ENCODE measurements around the gene CCNQ. TPM values are rescaled to one million over a fixed set of nuclear protein-coding genes. Genes with fewer than 3 reads are reported as not detected.

Gene CCNQ
- total and polyA plus RNA-seq, 10 of the 15 experiments (the other 5 are each of a cell fraction or from before 2014, with no cell fraction given), result 0.45 to 36.2 (median 18.2) TPM

GRCh38 chrX:153588782-153589446 lies 10.0 kb downstream of the CCNQ start:
- no peak for ATAC-seq
- no peak for DNase-seq (ENCODE audit: low read depth, low spot score)
- Histone ChIP-seq H3K9ac (ENCODE audit: control insufficient read depth, insufficient read depth, low read length) (no peak overlapping the region), H3K4me2 (ENCODE audit: control insufficient read depth, insufficient read depth) (no peak overlapping the region), H3K27ac (ENCODE audit: control insufficient read depth, insufficient read depth) (no peak overlapping the region), H3K79me2 (ENCODE audit: control insufficient read depth, insufficient read depth, low read length) (no peaks in the 10 kb centered on the region), H3K27me3 (replicated peaks in 1 of 2; ENCODE audit: control insufficient read depth in 2 of 2, insufficient read depth in 2 of 2, low read length in 1 of 2) (no peaks in the 10 kb centered on the region), H3K4me3 (no peak overlapping the region), H3K4me1 (ENCODE audit: control insufficient read depth, insufficient read depth, low read length) (no peaks in the 10 kb centered on the region), H3K9me3 (replicated peaks; ENCODE audit: control insufficient read depth, insufficient read depth, low read length) (no peaks in the 10 kb centered on the region), H4K20me1 (ENCODE audit: control insufficient read depth, insufficient read depth) (no peaks in the 10 kb centered on the region), H2AFZ (ENCODE audit: control insufficient read depth, low read depth, low read length) (no peak overlapping the region), H3K36me3 (ENCODE audit: control insufficient read depth in 2 of 2, insufficient read depth in 2 of 2, low read length in 1 of 2) (peaks cover 0 to 5% of the 10 kb centered on the region in 2 experiments; a peak in 2 of 4 replicates)
- ChIA-PET SMC1A (ENCODE audit: uncharacterized antibody, unreplicated experiment) (no interaction called here), POLR2A (no interaction called here), RAD21 (ENCODE audit: unreplicated experiment) (no interaction called here), CTCF (no interaction called here)
- in situ Hi-C loops (cut with MboI), result loop anchor here (10.0 kb wide), 1 partner anchor 64 kb away; no protein-coding TSS in a partner anchor
- TF ChIP-seq SRF (IDR thresholded peaks at IDR 0.05; ENCODE audit: low read depth in 2 of 2, low read length in 2 of 2), result no peak
- no peak for TF ChIP-seq SKIL (IDR thresholded peaks at IDR 0.05; ENCODE audit: low read depth, poor library complexity, severe bottlenecking)
- TF ChIP-seq TAF1 (IDR thresholded peaks at IDR 0.05; ENCODE audit: borderline replicate concordance, low read depth, low read length), result no peak
- TF ChIP-seq BCL3 (IDR thresholded peaks at IDR 0.05; ENCODE audit: borderline replicate concordance, insufficient read depth, low read depth, low read length, poor library complexity, severe bottlenecking), result no peak
- no peak for TF ChIP-seq TCF12 (IDR thresholded peaks at IDR 0.05; ENCODE audit: low read depth, low read length)
- no peak for TF ChIP-seq HCFC1 (IDR thresholded peaks at IDR 0.05; ENCODE audit: low read length)
- TF ChIP-seq CBFB (IDR thresholded peaks at IDR 0.05; ENCODE audit: low read depth), result no peak
- no peak for TF ChIP-seq TCF7 (IDR thresholded peaks at IDR 0.05; ENCODE audit: borderline replicate concordance)
- no peak for TF ChIP-seq PKNOX1 (IDR thresholded peaks at IDR 0.05)
- no peak for TF ChIP-seq RELA (IDR thresholded peaks at IDR 0.05; ENCODE audit: borderline replicate concordance, partially characterized antibody)
- TF ChIP-seq, protein P1, sequence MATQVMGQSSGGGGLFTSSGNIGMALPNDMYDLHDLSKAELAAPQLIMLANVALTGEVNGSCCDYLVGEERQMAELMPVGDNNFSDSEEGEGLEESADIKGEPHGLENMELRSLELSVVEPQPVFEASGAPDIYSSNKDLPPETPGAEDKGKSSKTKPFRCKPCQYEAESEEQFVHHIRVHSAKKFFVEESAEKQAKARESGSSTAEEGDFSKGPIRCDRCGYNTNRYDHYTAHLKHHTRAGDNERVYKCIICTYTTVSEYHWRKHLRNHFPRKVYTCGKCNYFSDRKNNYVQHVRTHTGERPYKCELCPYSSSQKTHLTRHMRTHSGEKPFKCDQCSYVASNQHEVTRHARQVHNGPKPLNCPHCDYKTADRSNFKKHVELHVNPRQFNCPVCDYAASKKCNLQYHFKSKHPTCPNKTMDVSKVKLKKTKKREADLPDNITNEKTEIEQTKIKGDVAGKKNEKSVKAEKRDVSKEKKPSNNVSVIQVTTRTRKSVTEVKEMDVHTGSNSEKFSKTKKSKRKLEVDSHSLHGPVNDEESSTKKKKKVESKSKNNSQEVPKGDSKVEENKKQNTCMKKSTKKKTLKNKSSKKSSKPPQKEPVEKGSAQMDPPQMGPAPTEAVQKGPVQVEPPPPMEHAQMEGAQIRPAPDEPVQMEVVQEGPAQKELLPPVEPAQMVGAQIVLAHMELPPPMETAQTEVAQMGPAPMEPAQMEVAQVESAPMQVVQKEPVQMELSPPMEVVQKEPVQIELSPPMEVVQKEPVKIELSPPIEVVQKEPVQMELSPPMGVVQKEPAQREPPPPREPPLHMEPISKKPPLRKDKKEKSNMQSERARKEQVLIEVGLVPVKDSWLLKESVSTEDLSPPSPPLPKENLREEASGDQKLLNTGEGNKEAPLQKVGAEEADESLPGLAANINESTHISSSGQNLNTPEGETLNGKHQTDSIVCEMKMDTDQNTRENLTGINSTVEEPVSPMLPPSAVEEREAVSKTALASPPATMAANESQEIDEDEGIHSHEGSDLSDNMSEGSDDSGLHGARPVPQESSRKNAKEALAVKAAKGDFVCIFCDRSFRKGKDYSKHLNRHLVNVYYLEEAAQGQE (IDR thresholded peaks at IDR 0.05; ENCODE audit: low read depth, low read length), result no peak
- no peak for TF ChIP-seq CHD1 (IDR thresholded peaks at IDR 0.05; ENCODE audit: low read depth, low read length)
- TF ChIP-seq LARP7 (IDR thresholded peaks at IDR 0.05), result no peak
- no peak for TF ChIP-seq ATF2 (IDR thresholded peaks at IDR 0.05; ENCODE audit: low read length)
- no peak for TF ChIP-seq MXI1 (IDR thresholded peaks at IDR 0.05; ENCODE audit: low read depth, low read length)
- intact Hi-C loops (cut with micrococcal nuclease; ENCODE audit: unreplicated experiment), result no loop called here
- WGBS (ENCODE audit: insufficient coverage, insufficient replicate concordance, low lambda C conversion rate, missing lambda C conversion rate), result 76% methylated on average over 29 of the region's 29 CpGs
- no TSS peak for BruUV-seq (replicated peaks)
- FAIRE-seq, result no peak

All from GM12878 (cell line).